H1 (cell line): ENCODE data around the gene ASTN2.

Experiments used
- CTCF ChIP-seq, 3 experiments: IDR thresholded peaks; 1 replicate in 2 of 3; 2 replicates in 1 of 3; pipeline versions ENCODE4 v1.5.1 to v1.6.1; 2011; ENCODE audit warnings: low read length in 3 of 3, mild to moderate bottlenecking in 3 of 3, inconsistent platforms in 2 of 3, low read depth in 1 of 3, moderate library complexity in 1 of 3; ENCODE audit not compliant: insufficient read depth in 1 of 3; ENCODE audit errors: control extremely low read depth in 1 of 3
- EP300 ChIP-seq, 2 experiments: IDR thresholded peaks; 1 replicate in 1 of 2; 2 replicates in 1 of 2; pipeline ENCODE4 v1.6.1; 2011 to 2012; ENCODE audit warnings: low read depth in 2 of 2, low read length in 2 of 2, mild to moderate bottlenecking in 2 of 2, borderline replicate concordance in 1 of 2, inconsistent platforms in 1 of 2, moderate library complexity in 1 of 2
- KDM5A ChIP-seq: fragments of 200-600 bp; IDR thresholded peaks from 2 replicates; pipeline ENCODE4 v1.7.1; 2012; ENCODE audit warnings: mild to moderate bottlenecking, low read length, inconsistent platforms, mixed read lengths
- TBP ChIP-seq: IDR thresholded peaks from 2 replicates; pipeline ENCODE4 v1.6.1; 2011; ENCODE audit warnings: low read depth, low read length, improper control_type of control experiment

- TF ChIP-seq KDM5A (no peak), CTCF (IDR thresholded peaks at IDR 0.05; ENCODE audit: control extremely low read depth in 1 of 3, insufficient read depth in 1 of 3, low read depth in 1 of 3, low read length in 3 of 3) (no peak), TBP (no peak), EP300 (IDR thresholded peaks at IDR 0.05; ENCODE audit: borderline replicate concordance in 1 of 2, low read depth in 2 of 2, low read length in 2 of 2) (no peak)
Observed at GRCh38 chr9:116673375-116673774, 741.5 kb downstream of the ASTN2 start.
